ENCODE measurements around the gene HSFX3. TPM values are rescaled to one million over a fixed set of nuclear protein-coding genes. Genes with fewer than 3 reads are reported as not detected.

Gene HSFX3
- total RNA-seq, 1 donor from 2014 or later = not detected

DNA sequence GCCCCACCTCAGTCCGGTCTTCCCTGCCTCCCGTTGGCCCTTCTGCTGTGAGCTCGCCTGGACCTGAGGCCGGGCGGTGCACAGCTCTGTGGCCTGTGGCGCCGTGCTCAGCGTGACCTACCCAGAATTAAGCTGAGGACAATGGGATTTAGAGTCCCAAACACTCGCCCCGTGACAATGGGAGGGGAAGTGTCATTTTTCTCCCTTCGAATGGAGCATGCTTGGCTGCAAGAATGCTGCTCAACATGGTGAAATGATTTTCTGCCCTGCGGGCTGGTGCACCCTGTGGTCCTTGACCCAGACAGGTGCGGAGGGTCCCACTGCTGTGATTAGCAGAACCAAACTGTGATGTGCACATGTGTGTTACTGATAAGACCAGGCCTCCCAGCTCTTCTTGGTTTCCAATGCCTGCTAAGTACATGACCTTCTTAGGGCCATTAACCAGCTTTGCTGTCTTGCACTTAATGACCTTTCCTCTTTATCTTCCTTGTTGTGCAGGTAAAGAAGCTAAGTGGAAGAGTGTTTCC, 8.1 kb downstream of the HSFX3 start:
- Mint-ChIP-seq H3K36me3 (ENCODE audit: low read depth, unreplicated experiment) (peaks cover 2% of the 10 kb centered on the region), H3K4me1 (ENCODE audit: low read depth, unreplicated experiment) (no peaks in the 10 kb centered on the region), H3K27me3 (ENCODE audit: low read depth, unreplicated experiment) (no peaks in the 10 kb centered on the region), H3K27ac (ENCODE audit: unreplicated experiment) (peak overlapping the region; percentile 83), H3K4me3 (ENCODE audit: unreplicated experiment) (peak overlapping the region; percentile 88), H3K9me3 (ENCODE audit: unreplicated experiment) (no peaks in the 10 kb centered on the region)
- TF ChIP-seq CTCF (IDR thresholded peaks at IDR 0.05; ENCODE audit: insufficient read depth, low read depth, low read length) = no peak
- TF ChIP-seq EZH2 (IDR thresholded peaks at IDR 0.05; ENCODE audit: insufficient read depth, low read length) = no peak
- peak overlapping the region; percentile 90 for H3K9ac ChIP-seq (ENCODE audit: low read length)
- H3K4me2 ChIP-seq (ENCODE audit: low read length) = peak overlapping the region; percentile 87
- H3K9me3 ChIP-seq (ENCODE audit: insufficient read depth, low read depth, low read length) = no peaks in the 10 kb centered on the region
- H3K36me3 ChIP-seq (ENCODE audit: insufficient read depth, low read length) = no peaks in the 10 kb centered on the region
- peak overlapping the region; percentile 82 for H2AFZ ChIP-seq (ENCODE audit: low read depth, low read length)
- FAIRE-seq (peak; percentile 93), DNase-seq (ENCODE audit: low read depth) (no peak)
- H3K27ac ChIP-seq (ENCODE audit: low read depth, low read length) = peak overlapping the region; percentile 93
- H3K4me1 ChIP-seq (ENCODE audit: insufficient read depth, low read length) = no peaks in the 10 kb centered on the region
- H4K20me1 ChIP-seq (ENCODE audit: insufficient read depth, low read length) = no peaks in the 10 kb centered on the region
- H3K79me2 ChIP-seq (ENCODE audit: insufficient read depth, low read length) = no peaks in the 10 kb centered on the region
- no peaks in the 10 kb centered on the region for H3K27me3 ChIP-seq (ENCODE audit: insufficient read depth, low read length)
- H3K4me3 ChIP-seq (ENCODE audit: insufficient read depth, low read depth, low read length) = peak overlapping the region; percentile 75

- H3K4me2 ChIP-seq (ENCODE audit: low read length) = peak within 1 kb of the TSS; percentile 87
- H3K4me3 Mint-ChIP-seq (ENCODE audit: unreplicated experiment) = peak within 1 kb of the TSS; percentile 88
- no peaks in the 10 kb centered on the region for H3K9me3 ChIP-seq (ENCODE audit: insufficient read depth, low read depth, low read length)
- peak within 1 kb of the TSS; percentile 93 for H3K27ac ChIP-seq (ENCODE audit: low read depth, low read length)
- H2AFZ ChIP-seq (ENCODE audit: low read depth, low read length) = peak within 1 kb of the TSS; percentile 82
- peak within 1 kb of the TSS; percentile 99 for H3K27ac Mint-ChIP-seq (ENCODE audit: unreplicated experiment)
- H3K36me3 ChIP-seq (ENCODE audit: insufficient read depth, low read length) = no peaks in the 10 kb centered on the region
- no peaks in the 10 kb centered on the region for H3K4me1 ChIP-seq (ENCODE audit: insufficient read depth, low read length)
- H3K4me1 Mint-ChIP-seq (ENCODE audit: low read depth, unreplicated experiment) = no peaks in the 10 kb centered on the region
- H3K79me2 ChIP-seq (ENCODE audit: insufficient read depth, low read length) = no peaks in the 10 kb centered on the region
- no peaks in the 10 kb centered on the region for H3K27me3 Mint-ChIP-seq (ENCODE audit: low read depth, unreplicated experiment)
- TF ChIP-seq CTCF (IDR thresholded peaks at IDR 0.05; ENCODE audit: insufficient read depth, low read depth, low read length) (no peak), EZH2 (IDR thresholded peaks at IDR 0.05; ENCODE audit: insufficient read depth, low read length) (no peak)
- H3K4me3 ChIP-seq (ENCODE audit: insufficient read depth, low read depth, low read length) = peak within 1 kb of the TSS; percentile 75
- FAIRE-seq = peak; percentile 99
- peaks cover 2% of the 10 kb centered on the region for H3K36me3 Mint-ChIP-seq (ENCODE audit: low read depth, unreplicated experiment)
- H4K20me1 ChIP-seq (ENCODE audit: insufficient read depth, low read length) = no peaks in the 10 kb centered on the region
- no peaks in the 10 kb centered on the region for H3K9me3 Mint-ChIP-seq (ENCODE audit: unreplicated experiment)
- DNase-seq (ENCODE audit: low read depth) = peak; percentile 96
- no peaks in the 10 kb centered on the region for H3K27me3 ChIP-seq (ENCODE audit: insufficient read depth, low read length)
- H3K9ac ChIP-seq (ENCODE audit: low read length) = peak within 1 kb of the TSS; percentile 90
These were observed 8.9 kb downstream of the HSFX3 start, which contains the start of gene EOLA1 for GRCh38 chrX:149540621-149541520. EOLA1 (plus strand) TSS chrX:149541012; CDS start chrX:149545631, 4,619 bp downstream.

Measured in astrocyte (in vitro differentiated cells and primary cell).